ENCODE data around the gene ULK1. TPM values are rescaled to one million over a fixed set of nuclear protein-coding genes. Genes with fewer than 3 reads are reported as not detected.
"Not testable (repeated sequence)": the region's sequence is repeated elsewhere in the genome, so short reads cannot be mapped to it uniquely, and the experiment has no call there.

Gene ULK1
- polyA plus RNA-seq, 2 donors: 11.5 to 31.6 TPM

DNA sequence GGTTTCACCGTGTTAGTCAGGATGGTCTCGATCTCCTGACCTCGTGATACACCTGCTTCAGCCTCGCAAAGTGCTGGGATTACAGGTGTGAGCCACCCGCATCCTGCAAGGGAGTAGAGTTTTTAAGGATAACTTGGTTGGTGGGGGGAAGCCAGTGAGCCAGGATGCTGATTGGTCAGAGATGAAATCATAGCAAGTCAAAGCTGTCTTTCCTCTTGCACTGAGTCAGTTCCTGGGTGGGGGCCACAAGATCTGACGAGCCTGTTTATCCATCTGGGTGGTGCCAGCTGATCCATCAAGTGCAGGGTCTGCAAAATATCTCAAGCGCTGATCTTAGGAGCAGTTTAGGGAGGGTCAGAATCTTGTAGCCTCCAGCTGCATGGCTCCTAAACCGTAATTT is 9.3 kb upstream of the ULK1 start:
- not testable (repeated sequence) for H3K36me3 ChIP-seq (ENCODE audit: control insufficient read depth in 2 of 2, insufficient read depth in 2 of 2, low read length in 1 of 2); H3K4me3 ChIP-seq (ENCODE audit: low read depth in 1 of 2, low read length in 2 of 2); H3K27me3 ChIP-seq (ENCODE audit: control insufficient read depth in 1 of 2, insufficient read depth in 2 of 2, low read length in 2 of 2); H3K9me3 ChIP-seq (ENCODE audit: control insufficient read depth in 2 of 2, insufficient read depth in 1 of 2, low read depth in 1 of 2, low read length in 1 of 2); H3K27ac ChIP-seq (ENCODE audit: low read depth in 2 of 2, low read length in 1 of 2); H3K4me1 ChIP-seq (ENCODE audit: control insufficient read depth in 2 of 2, insufficient read depth in 2 of 2, low read length in 1 of 2)
- 83 to 85% methylated on average over 8 of the region's 8 CpGs for WGBS, 2 donors

DNA sequence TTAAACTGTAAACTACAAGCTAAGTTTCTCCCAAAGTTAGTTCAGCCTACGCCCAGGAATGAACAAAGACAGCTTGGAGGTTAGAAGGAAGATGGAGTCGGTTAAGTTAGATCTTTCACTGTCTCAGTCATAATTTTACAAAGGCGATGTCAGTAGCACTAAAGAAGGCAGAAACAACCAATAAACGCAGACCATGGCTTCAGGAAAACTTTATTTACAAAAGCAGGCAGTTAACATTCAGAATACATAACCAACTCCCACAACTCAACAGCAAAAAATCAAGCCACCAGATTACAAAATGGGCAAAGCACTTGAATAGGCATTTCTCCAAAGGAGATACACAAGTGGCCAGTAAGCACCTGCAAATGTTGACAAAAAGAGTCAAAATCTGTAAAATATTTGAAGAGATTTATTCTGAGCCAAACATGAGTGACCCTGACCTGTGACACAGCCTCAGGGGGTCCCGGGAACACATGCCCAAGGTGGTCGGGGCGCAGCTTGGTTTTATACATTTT is 8.8 kb upstream of the ULK1 start:
- H3K27me3 ChIP-seq (ENCODE audit: control insufficient read depth in 1 of 2, insufficient read depth in 2 of 2, low read length in 2 of 2): no peaks in the 10 kb centered on the region
- peaks cover 0 to 3% of the 10 kb centered on the region in 2 donors for H3K4me1 ChIP-seq (ENCODE audit: control insufficient read depth in 2 of 2, insufficient read depth in 2 of 2, low read length in 1 of 2)
- no peak overlapping the region for H3K27ac ChIP-seq (ENCODE audit: low read depth in 2 of 2, low read length in 1 of 2)
- no peaks in the 10 kb centered on the region for H3K9me3 ChIP-seq (ENCODE audit: control insufficient read depth in 2 of 2, insufficient read depth in 1 of 2, low read depth in 1 of 2, low read length in 1 of 2)
- 86 to 96% methylated on average over 7 of the region's 7 CpGs for WGBS, 2 donors
- H3K36me3 ChIP-seq (ENCODE audit: control insufficient read depth in 2 of 2, insufficient read depth in 2 of 2, low read length in 1 of 2): no peaks in the 10 kb centered on the region
- no peak overlapping the region for H3K4me3 ChIP-seq (ENCODE audit: low read depth in 1 of 2, low read length in 2 of 2)

DNA sequence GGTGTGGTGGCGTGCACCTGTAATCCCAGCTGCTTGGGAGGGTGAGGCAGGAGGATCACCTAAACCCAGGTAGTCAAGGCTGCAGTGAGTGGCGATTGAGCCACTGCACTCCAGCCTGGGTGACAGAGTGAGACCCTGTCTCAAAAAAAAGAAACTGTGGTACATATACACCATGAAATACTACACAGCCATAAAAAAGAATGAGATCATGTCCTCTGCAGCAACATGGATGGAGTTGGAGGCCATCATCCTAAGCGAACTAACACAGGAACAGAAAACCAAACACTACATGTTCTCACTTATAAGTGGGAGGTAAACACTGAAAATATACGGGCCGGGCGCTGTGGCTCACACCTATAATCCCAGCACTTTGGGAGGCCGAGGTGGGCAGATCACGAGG is 2.7 kb upstream of the ULK1 start:
- not testable (repeated sequence) for H3K27ac ChIP-seq (ENCODE audit: low read depth in 2 of 2, low read length in 1 of 2); H3K4me3 ChIP-seq (ENCODE audit: low read depth in 1 of 2, low read length in 2 of 2); H3K27me3 ChIP-seq (ENCODE audit: control insufficient read depth in 1 of 2, insufficient read depth in 2 of 2, low read length in 2 of 2); H3K9me3 ChIP-seq (ENCODE audit: control insufficient read depth in 2 of 2, insufficient read depth in 1 of 2, low read depth in 1 of 2, low read length in 1 of 2); H3K4me1 ChIP-seq (ENCODE audit: control insufficient read depth in 2 of 2, insufficient read depth in 2 of 2, low read length in 1 of 2); H3K36me3 ChIP-seq (ENCODE audit: control insufficient read depth in 2 of 2, insufficient read depth in 2 of 2, low read length in 1 of 2)
- WGBS, 2 donors: 85 to 87% methylated on average over 8 of the region's 8 CpGs

GRCh38 chr12:131892711-131893604 is 1.5 kb upstream of the ULK1 start:
- 71 to 76% methylated on average over 26 of the region's 26 CpGs for WGBS, 2 donors
- Histone ChIP-seq H3K27me3 (ENCODE audit: control insufficient read depth in 1 of 2, insufficient read depth in 2 of 2, low read length in 2 of 2) (no peaks in the 10 kb centered on the region), H3K36me3 (ENCODE audit: control insufficient read depth in 2 of 2, insufficient read depth in 2 of 2, low read length in 1 of 2) (peaks cover 0 to 5% of the 10 kb centered on the region in 2 donors), H3K27ac (ENCODE audit: low read depth in 2 of 2, low read length in 1 of 2) (no peak overlapping the region), H3K9me3 (ENCODE audit: control insufficient read depth in 2 of 2, insufficient read depth in 1 of 2, low read depth in 1 of 2, low read length in 1 of 2) (no peaks in the 10 kb centered on the region), H3K4me1 (ENCODE audit: control insufficient read depth in 2 of 2, insufficient read depth in 2 of 2, low read length in 1 of 2) (peaks cover 4 to 8% of the 10 kb centered on the region in 2 donors), H3K4me3 (ENCODE audit: low read depth in 1 of 2, low read length in 2 of 2) (no peak overlapping the region)

DNA sequence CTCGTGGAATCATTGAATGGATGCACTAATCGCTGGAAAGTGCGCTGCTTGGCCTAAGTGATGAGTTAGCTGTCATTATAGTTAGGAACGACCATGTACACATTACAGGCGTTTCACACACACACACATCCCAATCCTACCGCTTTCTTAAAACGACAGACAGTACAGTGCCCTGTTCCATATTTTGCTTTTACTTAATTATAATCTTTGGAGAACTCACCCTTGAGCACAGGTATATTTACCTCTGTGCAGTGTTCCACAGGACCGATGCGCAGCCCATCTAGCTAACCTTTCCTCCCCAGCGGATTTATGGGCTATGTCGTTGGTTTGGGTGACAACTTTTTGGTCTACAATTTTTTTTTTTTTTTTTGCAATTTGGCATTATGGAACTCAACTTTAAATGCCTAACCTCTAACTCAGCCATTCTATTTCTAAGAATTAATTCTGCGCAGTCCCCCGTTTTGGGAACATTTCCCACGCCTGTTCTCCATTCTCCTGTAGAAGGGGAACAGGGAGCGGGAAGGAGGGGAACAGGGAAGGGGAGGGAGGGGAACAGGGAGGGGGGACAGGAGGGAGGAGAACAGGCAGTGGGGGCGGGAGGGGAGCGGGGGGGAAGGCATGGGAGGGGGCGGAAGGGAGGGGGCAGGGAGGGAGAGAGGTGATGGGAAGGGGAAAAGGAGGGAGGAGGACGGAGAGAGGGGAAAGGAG is 663 bp upstream of the ULK1 start:
- Histone ChIP-seq H3K9me3 (ENCODE audit: control insufficient read depth in 2 of 2, insufficient read depth in 1 of 2, low read depth in 1 of 2, low read length in 1 of 2) (no peaks in the 10 kb centered on the region), H3K4me1 (ENCODE audit: control insufficient read depth in 2 of 2, insufficient read depth in 2 of 2, low read length in 1 of 2) (peaks cover 4 to 8% of the 10 kb centered on the region in 2 donors), H3K4me3 (ENCODE audit: low read depth in 1 of 2, low read length in 2 of 2) (peak overlapping the region in 1 of 2 donors; percentile 57), H3K27ac (ENCODE audit: low read depth in 2 of 2, low read length in 1 of 2) (no peak overlapping the region), H3K36me3 (ENCODE audit: control insufficient read depth in 2 of 2, insufficient read depth in 2 of 2, low read length in 1 of 2) (peaks cover 0 to 7% of the 10 kb centered on the region in 2 donors), H3K27me3 (ENCODE audit: control insufficient read depth in 1 of 2, insufficient read depth in 2 of 2, low read length in 2 of 2) (no peaks in the 10 kb centered on the region)
- 31 to 32% methylated on average over 17 to 19 of the region's 19 CpGs for WGBS, 2 donors

DNA sequence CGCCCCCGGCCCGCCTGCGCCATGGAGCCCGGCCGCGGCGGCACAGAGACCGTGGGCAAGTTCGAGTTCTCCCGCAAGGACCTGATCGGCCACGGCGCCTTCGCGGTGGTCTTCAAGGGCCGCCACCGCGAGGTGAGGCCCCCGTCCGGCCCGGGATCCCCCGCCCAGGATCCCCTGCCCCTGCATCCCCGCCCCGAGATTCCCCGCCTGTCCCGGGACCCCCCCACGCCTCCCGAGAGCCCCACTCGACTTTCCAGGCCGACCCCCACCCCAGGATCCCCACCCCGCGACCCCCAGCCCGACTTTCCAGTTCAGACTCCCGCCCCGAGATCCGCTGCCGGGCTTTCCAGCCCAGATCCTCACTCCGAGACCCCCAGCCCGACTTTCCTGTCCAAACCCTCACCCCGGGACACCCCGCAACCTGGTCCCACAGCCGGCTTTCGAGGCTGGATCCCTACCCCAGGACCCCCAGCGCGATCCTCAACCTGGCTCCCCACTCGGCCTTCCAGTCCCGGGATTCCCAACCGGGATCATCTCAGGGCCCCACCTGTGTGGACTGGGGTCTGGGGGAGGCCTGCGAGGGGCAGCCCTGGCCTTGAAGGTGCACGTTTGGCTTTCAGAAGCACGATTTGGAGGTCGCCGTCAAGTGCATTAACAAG is 688 bp downstream of the ULK1 start:
- Histone ChIP-seq H3K27ac (ENCODE audit: low read depth in 2 of 2, low read length in 1 of 2) (peak overlapping the region; percentile 98 to 99), H3K27me3 (ENCODE audit: control insufficient read depth in 1 of 2, insufficient read depth in 2 of 2, low read length in 2 of 2) (no peaks in the 10 kb centered on the region), H3K4me3 (ENCODE audit: low read depth in 1 of 2, low read length in 2 of 2) (peak overlapping the region; percentile 57 to 69), H3K4me1 (ENCODE audit: control insufficient read depth in 2 of 2, insufficient read depth in 2 of 2, low read length in 1 of 2) (peaks cover 4 to 8% of the 10 kb centered on the region in 2 donors), H3K36me3 (ENCODE audit: control insufficient read depth in 2 of 2, insufficient read depth in 2 of 2, low read length in 1 of 2) (peaks cover 0 to 7% of the 10 kb centered on the region in 2 donors), H3K9me3 (ENCODE audit: control insufficient read depth in 2 of 2, insufficient read depth in 1 of 2, low read depth in 1 of 2, low read length in 1 of 2) (no peaks in the 10 kb centered on the region)
- 2 to 3% methylated on average over 25 to 54 of the region's 54 CpGs for WGBS, 2 donors

DNA sequence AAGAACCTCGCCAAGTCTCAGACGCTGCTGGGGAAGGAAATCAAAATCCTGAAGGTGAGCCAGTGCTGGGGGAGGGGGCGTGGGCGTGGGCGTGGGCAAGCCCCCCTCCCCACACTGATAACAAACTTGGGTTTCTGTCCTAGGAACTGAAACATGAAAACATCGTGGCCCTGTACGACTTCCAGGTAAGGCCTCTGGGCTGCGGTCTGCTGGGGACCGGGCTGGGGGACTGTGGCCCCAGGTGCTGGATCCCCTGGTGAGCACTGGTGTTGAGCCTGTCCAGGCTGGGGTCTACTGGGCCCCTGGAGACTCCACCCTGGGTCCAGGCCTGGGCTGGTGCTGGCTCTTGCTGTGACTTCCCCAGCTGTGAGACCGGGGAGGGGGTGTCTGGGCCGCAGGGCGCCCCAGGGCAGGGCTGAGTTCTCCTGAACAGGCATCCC is 1.2 kb downstream of the ULK1 start:
- Histone ChIP-seq H3K27me3 (ENCODE audit: control insufficient read depth in 1 of 2, insufficient read depth in 2 of 2, low read length in 2 of 2) (no peaks in the 10 kb centered on the region), H3K36me3 (ENCODE audit: control insufficient read depth in 2 of 2, insufficient read depth in 2 of 2, low read length in 1 of 2) (peaks cover 0 to 7% of the 10 kb centered on the region in 2 donors), H3K4me1 (ENCODE audit: control insufficient read depth in 2 of 2, insufficient read depth in 2 of 2, low read length in 1 of 2) (peaks cover 4 to 12% of the 10 kb centered on the region in 2 donors), H3K27ac (ENCODE audit: low read depth in 2 of 2, low read length in 1 of 2) (peak overlapping the region; percentile 98 to 99), H3K9me3 (ENCODE audit: control insufficient read depth in 2 of 2, insufficient read depth in 1 of 2, low read depth in 1 of 2, low read length in 1 of 2) (no peaks in the 10 kb centered on the region), H3K4me3 (ENCODE audit: low read depth in 1 of 2, low read length in 2 of 2) (peak overlapping the region; percentile 57 to 69)
- WGBS, 2 donors: 1 to 4% methylated on average over 12 of the region's 12 CpGs

GRCh38 chr12:131896080-131896810 is 1.8 kb downstream of the ULK1 start:
- WGBS, 2 donors: 2% methylated on average over 38 to 39 of the region's 39 CpGs
- peak overlapping the region; percentile 98 to 99 for H3K27ac ChIP-seq (ENCODE audit: low read depth in 2 of 2, low read length in 1 of 2)
- H3K27me3 ChIP-seq (ENCODE audit: control insufficient read depth in 1 of 2, insufficient read depth in 2 of 2, low read length in 2 of 2): no peaks in the 10 kb centered on the region
- no peaks in the 10 kb centered on the region for H3K9me3 ChIP-seq (ENCODE audit: control insufficient read depth in 2 of 2, insufficient read depth in 1 of 2, low read depth in 1 of 2, low read length in 1 of 2)
- H3K4me1 ChIP-seq (ENCODE audit: control insufficient read depth in 2 of 2, insufficient read depth in 2 of 2, low read length in 1 of 2): peaks cover 4 to 13% of the 10 kb centered on the region in 2 donors
- H3K36me3 ChIP-seq (ENCODE audit: control insufficient read depth in 2 of 2, insufficient read depth in 2 of 2, low read length in 1 of 2): peaks cover 0 to 7% of the 10 kb centered on the region in 2 donors
- peak overlapping the region; percentile 57 to 69 for H3K4me3 ChIP-seq (ENCODE audit: low read depth in 1 of 2, low read length in 2 of 2)
